ENCODE results near the gene GABBR1.

GABBR1 gene

GRCh38 chr6:29596381-29596900, 36.5 kb downstream of the GABBR1 start:
- TF ChIP-seq CTCF (IDR thresholded peaks at IDR 0.05; ENCODE audit: control insufficient read depth, insufficient read depth, low read depth, low read length, missing control alignments), result no peak
- no peak for DNase-seq (ENCODE audit: low read depth)
- no peak overlapping the region for H3K4me3 ChIP-seq (ENCODE audit: control insufficient read depth, low read depth, low read length)

GRCh38 chr6:29593199-29593855, 39.7 kb downstream of the GABBR1 start:
- no peak for DNase-seq (ENCODE audit: low read depth)
- TF ChIP-seq CTCF (IDR thresholded peaks at IDR 0.05; ENCODE audit: control insufficient read depth, insufficient read depth, low read depth, low read length, missing control alignments), result no peak
- no peak overlapping the region for H3K4me3 ChIP-seq (ENCODE audit: control insufficient read depth, low read depth, low read length)

DNA sequence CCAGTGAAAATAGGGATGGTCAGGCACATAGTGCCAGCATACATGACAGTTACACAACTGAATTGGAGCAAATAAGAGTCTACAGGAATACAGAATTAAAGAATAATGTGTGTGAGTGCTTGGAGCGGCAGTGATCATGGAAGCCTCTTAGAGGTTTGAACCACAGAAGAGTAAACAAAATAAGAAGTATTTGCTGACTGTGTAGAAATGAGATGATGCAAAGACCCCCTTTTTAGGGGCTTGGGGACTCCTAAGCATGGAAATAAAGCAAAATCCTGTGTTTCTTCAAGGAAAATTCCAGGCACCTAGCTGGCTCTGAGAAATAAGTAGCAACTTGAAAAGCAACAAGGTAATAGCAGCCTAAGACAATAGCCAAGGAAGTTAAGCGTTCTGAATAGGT, 41.3 kb downstream of the GABBR1 start:
- TF ChIP-seq CTCF (IDR thresholded peaks at IDR 0.05; ENCODE audit: control insufficient read depth, insufficient read depth, low read depth, low read length, missing control alignments), result no peak
- no peak overlapping the region for H3K4me3 ChIP-seq (ENCODE audit: control insufficient read depth, low read depth, low read length)
- DNase-seq (ENCODE audit: low read depth), result no peak

DNA sequence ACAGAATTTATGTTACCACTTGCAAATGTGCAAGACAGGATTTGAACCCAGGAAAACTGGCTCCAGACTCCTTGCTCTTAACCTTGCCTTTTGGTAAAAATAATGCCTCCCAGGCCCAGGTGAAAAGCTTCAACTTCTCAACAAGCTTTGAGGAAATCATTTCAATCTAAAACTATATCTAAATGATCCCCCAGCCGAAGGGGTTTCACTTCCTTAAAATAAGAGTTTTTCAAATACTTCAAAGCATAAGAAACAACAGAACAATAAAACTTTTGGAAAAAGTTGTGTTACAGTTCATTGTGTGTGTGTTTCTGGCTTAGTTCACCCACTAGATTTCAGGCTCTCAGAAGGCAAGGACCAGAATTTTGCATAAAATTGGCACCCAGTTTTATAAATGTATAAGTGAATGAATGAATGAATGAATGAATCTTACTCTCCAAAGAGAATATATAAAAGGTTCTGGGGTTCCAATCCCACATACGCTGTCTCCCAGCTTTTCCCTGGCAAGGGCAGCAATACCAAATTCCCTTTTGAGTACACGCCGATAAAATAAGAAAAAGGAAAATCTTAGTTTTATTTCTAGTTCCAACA, 42.7 kb downstream of the GABBR1 start:
- H3K4me3 ChIP-seq (ENCODE audit: control insufficient read depth, low read depth, low read length), result no peak overlapping the region
- TF ChIP-seq CTCF (IDR thresholded peaks at IDR 0.05; ENCODE audit: control insufficient read depth, insufficient read depth, low read depth, low read length, missing control alignments), result no peak
- no peak for DNase-seq (ENCODE audit: low read depth)

DNA sequence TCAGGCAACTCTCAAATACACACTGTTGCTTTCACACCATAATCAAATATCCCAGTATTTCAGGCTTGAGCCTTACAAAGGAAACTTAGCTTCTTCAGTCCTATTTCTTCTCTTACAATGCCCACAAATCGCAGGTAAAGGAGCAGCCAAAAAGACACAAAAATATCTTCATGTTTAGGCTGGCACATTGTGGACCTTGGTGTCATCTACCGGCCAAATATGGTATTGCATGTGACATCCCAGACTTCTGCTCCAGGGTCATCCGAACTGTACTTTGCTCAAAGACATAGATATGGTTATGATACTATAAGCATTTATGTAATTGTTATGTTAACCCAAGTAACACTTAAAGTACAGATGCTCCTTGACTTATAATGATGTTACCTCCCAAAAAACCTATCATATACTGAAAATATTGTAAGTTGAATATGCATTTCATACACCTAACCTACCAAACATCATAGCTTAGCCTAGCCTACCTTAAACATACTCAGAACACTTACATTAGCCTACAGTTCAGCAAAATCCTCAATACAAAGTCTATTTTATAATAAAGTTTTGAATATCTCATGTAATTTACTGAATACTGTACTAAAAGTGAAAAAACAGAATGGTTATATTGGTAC, 43.4 kb downstream of the GABBR1 start:
- no peak overlapping the region for H3K4me3 ChIP-seq (ENCODE audit: control insufficient read depth, low read depth, low read length)
- no peak for DNase-seq (ENCODE audit: low read depth)
- TF ChIP-seq CTCF (IDR thresholded peaks at IDR 0.05; ENCODE audit: control insufficient read depth, insufficient read depth, low read depth, low read length, missing control alignments), result peak; percentile 89

DNA sequence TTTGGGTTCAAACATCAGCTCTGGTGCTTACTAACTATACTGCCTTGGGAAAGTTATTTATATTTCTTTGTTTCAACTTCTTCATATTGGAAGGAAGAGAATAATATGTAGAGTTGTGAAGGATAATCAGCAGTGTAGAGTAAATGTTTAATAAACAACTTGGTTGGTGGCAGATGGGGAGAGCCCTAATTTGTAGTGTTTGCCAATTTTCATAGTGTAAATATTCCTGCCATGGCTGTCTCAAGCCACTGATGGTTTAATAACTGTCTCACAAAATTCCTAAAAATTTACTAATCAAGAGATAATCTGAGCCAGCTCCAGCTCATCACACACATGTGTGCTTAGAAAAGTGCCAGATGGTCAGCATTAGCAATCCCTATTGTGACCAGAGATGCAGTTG, 48.2 kb downstream of the GABBR1 start, which contains the start of gene OR2H2:
TSS of gene OR2H2 (plus strand) at position 301 of the 400 bp plus-strand sequence. CDS start 2,824 bp downstream, outside the sequence.
- H3K4me3 ChIP-seq (ENCODE audit: control insufficient read depth, low read depth, low read length), result no peak within 1 kb of the TSS
- DNase-seq (ENCODE audit: low read depth), result no peak
- TF ChIP-seq CTCF (IDR thresholded peaks at IDR 0.05; ENCODE audit: control insufficient read depth, insufficient read depth, low read depth, low read length, missing control alignments), result no peak

Data from AG09309 (cell line).